GM15510 (cell line): ENCODE measurements around the gene ANKS1B.

Experiments
- POLR2A ChIP-seq: IDR thresholded peaks from 3 replicates; pipeline ENCODE4 v1.6.1; 2011; ENCODE audit warnings: borderline replicate concordance; ENCODE audit not compliant: insufficient read length; ENCODE audit errors: extremely low read depth

ANKS1B gene

DNA sequence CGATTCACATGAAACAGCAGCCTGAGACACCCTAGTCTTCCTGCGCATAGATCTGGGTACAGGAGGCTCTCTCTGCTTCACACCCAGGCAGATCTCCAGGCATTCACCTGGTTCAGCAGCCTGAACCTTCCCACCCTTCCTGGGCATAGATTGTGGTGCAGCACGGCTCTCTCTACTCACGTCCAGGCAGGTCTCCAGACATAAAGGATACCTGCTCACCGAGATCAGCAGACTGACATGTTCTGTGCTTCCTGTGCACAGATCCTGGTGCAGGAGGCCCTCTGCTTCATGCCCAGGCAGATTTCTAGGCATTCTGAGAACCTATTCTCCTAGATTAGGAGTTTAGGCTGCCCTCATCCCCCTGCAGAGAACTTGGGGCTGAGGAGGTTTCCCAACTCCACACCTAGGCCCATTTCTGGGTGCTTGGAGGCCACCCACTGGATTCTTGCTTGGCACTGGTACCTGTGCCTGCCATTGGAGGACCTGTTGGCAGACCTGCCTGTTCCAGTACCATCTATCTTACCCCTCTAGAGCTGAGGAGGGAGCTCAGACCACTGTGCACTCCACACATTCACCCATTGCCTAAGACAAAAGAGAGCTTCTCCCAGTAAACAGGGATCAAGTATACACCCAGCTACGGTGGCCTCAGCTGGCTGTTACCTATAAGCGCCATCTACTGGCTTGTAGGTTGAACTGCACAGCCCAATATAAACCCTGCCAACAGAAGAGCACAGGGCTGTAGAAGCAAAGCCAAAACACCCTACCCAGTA is 365.2 kb downstream of the ANKS1B start:
- no peak for TF ChIP-seq POLR2A

DNA sequence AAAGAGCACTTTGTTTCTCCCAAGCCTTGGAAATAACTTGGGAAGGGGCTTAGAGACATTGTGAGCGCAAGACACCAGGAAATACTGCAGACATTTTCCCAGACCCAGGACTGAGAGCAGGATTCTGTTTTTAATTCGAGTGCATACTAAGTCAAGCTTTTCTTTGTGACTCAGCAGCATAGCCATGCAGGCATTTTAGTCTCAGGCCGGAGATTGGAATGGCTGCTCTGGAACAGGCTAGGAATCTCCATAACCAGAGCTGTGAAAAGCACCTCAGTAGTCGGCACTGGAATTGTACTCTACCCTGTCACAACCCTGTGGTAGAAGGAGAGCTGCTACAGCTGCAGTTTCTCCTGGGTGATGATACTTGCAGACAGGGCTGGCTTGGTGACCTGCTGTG is 366.1 kb downstream of the ANKS1B start:
- no peak for TF ChIP-seq POLR2A

DNA sequence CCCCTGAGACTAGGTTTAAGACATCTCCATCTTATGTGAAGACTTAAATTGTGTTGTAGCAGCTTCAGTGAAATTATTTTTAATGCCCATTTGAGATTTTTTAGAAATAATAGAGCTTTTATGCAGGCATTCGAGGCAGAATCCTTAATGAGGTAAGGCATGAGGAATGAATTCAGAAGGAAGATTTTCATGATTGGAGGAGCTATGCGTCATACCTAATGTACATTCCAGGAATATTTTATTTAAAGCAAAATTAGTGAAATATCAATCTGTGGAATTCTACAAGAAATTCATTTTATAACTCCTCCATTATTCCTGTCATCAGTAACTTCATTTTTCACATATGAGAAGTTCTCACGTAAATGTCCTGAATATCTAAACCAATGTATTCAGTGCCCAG is 373.1 kb downstream of the ANKS1B start:
- no peak for TF ChIP-seq POLR2A

DNA sequence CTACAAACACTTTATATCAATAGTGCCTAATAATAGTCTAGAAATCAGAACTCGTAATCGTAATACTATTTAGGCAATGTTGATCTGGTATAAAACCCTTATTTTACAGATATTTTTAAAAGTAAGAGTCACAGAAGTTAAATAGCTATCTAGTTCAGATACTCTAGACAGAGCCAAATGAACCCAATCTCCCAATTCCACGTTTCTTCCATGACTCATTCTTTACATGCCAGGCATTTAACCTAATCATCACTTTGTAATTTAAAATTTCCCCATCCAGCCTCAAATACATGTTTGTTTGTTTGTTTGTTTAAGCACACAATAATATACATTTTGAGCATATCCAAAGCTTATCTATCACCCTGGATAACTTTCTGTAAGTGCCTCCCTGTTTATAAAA is 373.6 kb downstream of the ANKS1B start:
- no peak for TF ChIP-seq POLR2A

DNA sequence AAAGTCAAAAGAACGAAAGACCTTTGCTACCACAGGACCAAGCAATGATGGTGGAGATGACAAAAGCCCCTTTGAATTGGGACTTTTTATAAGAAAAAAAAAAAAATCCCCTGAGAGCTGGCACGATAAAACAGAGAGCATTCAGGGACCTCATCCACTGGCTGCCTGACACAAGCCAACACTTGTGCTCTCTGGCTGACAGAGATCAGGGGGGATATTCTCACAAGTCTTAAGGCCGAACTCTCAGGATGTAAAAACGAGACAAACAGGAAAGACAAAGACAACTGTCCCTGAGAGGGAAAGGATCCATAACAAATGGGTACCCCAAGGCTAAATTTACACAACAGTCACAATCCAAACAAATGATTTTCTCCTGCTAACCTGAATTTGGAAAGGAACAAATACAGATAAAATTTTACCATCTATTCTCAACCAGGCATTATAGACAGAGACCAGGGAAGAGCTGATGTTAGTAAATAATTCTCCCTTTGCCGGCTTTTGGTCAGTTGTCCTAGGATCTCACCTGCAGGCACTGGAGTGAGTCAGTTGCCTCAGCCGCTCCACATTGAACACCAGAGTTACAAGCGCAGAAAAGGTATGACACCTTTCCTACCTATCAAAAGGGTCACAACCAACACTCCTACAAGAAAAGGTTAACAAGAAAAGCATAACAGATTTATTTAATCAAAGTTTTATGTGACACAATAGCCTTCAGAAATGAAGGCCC is 375.1 kb downstream of the ANKS1B start:
- TF ChIP-seq POLR2A: no peak

DNA sequence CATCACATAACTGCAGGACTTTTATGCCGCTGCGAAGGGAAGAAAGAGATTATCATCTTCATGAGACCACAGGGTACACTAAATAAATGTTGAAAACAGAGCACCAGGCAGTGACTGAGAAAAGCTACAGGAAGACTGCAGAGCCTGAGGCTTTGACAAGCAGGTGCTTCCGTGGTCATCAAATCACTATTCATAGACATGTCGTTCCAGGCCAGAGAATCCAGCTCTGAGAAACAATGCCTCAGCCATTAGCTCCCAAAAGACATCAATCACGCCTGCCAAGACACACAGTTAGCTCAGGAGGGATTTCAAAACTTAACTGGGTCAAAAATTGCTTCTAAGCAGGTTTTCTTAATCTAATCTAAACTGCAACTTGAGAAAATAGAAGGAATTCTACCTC is 384.3 kb downstream of the ANKS1B start:
- no peak for TF ChIP-seq POLR2A

DNA sequence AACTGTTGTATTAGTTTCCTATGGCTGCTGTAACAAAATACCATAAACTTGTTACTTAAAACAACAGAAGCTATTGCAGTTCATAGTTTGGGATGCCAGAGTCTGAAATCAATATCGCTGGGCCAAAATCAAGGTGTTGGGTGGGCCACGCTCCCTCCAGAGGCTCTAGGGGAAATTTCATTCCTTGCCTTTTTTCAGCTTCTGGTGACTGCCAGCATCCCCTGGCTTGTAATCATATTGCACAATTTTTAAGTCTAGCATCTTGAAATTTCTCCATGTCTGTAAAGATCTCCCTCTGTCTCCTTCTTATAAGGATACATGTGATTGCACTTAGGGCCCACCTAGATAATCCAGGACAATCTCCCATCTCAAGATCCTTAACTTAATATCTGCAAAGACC is 386.0 kb downstream of the ANKS1B start:
- TF ChIP-seq POLR2A: no peak

DNA sequence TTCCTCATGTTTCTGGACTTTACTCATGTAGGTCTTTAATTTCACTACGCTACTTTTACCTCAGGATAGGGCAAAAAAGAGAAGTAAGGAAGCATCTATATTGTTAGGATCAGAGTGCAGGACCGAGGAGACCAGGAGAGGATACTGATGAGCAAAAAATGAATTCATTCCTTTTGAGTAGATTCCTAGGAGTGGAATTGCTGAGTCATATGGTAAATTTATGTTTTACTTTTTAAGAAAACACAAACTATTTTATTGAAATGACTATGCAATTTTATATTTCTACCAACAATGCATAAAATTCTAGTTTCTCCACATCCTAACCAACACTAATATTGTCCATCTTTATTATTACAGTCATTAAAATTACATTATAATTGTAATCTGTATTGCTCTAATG is 388.0 kb downstream of the ANKS1B start:
- TF ChIP-seq POLR2A: no peak

DNA sequence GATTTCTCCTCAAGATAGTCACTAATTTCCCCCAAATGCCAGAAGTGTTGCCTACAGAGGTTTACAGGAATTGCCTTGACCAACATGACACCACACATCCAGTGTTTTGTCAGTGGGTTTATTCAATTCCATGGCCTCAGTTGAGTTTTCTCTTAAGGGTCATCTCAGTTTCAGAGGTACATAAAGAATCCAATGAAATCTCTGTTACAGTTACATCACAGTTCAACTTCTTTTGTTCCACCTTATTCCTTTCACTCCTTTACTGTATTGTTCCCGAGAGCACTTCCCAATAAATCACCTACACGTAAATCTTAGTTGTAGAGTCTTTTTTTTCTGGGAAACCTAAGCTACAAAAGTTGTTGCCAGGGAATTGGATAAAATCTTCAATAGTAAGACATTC is 410.8 kb downstream of the ANKS1B start:
- no peak for TF ChIP-seq POLR2A

DNA sequence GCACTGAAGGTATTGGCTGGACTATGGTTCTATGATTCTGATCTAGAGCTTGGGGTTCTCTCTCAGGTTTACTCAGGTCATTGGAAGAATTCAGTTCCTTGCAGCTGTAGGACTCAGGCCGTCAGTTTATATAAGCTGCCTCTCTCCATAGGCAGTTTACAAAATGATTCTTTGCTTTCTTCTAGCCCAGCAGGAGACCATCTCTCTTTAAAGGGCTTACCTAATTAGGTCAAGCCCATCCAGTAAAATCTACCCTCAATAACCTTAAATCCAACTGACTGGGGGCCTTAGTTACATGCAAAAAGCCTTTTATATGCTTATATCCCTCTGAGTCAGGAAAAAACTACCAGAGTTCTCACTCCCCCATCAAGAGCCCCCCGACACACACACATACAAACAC is 417.7 kb downstream of the ANKS1B start:
- TF ChIP-seq POLR2A: no peak

DNA sequence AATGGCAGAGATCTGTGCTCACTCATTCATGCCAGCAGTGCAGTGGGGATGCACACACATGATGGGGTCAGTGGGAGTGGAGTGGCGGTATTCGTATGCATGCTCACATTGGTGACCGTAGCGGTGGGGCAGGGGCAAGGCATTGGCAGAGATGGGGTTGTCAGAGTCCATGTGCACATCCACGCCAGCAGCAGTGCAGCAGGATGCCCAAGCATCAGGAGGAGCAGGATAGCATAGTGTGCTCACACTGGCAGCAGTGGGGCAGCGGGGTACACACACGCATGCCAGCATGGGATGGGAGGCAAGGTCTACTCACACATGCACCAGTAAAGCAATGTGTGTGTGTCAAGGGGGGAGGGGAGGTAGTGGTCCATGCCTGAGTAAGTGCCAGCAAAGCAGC is 426.6 kb downstream of the ANKS1B start:
- TF ChIP-seq POLR2A: no peak

DNA sequence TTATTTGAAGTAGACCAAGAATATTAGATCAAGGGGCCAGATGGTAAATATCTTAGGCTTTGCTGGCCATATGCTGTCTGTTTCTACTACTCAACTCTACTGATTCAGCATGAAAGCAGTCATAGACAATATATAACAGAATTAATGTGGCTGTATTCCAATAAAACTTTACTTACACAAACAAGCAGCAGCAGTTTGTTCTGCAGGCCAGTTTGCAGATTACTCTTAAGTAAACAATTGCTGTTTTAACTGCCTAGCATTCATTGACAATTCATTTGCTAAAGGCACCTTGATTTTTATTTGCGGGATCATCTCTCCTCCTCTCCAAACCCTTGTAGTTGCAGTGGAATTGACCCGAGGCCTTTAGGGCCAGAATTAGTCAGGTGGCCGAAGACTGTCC is 431.3 kb downstream of the ANKS1B start:
- TF ChIP-seq POLR2A: no peak

DNA sequence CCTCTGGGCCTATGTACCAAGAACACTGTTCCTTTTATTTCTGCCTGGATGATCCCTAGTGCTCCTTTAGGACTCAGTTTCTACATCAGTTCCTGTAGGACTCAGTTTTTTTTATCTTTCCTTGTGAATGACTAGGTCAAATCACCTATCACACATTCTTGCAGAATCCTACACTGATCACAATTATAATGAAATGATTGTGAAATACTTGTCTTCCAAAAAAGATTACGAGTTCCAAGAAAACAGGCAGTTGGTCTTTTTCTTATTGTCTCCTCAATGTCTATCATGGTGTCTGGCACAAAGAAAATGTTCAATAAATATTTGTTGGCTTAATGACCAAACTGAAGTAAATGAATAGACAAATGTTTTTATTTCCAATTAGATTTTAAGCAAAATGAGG is 432.7 kb downstream of the ANKS1B start:
- no peak for TF ChIP-seq POLR2A

DNA sequence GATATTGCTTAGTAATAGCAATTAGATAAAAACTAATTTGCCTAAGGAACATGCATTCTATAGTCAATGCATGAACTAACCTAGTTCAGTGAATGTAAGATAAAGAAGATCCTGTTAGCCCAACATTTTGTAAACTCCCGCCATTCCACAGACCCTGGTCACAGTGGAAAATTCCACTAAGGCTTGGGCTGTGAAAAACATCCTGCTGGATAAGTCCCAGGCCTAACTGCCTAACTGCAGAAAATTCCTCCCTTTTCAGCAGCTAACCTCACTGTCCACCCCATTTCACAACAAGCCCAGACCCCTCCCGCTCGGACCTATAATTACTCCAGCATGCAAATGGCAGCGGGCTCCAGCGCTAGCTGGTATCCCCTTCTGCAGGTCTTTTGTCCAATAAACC is 435.1 kb downstream of the ANKS1B start:
- TF ChIP-seq POLR2A: no peak

DNA sequence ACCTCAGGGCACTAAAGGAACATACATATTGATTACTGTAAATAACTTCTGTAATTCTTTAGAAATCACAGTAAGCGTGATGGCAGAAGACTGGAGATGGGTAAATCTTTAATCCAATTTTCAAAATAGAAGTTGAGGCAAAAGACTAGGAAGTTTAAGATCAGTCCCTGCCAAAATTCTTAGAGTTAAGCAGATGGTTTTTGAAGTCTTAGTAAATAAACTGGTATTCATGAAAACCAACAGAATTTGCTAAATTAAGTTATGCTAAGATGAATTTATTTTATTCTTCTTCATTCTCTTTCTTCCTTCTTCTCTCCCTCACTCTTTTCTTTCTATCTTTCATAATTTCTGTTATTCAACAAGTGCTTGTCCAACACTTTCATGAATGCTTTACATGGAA is 435.5 kb downstream of the ANKS1B start:
- TF ChIP-seq POLR2A: no peak

DNA sequence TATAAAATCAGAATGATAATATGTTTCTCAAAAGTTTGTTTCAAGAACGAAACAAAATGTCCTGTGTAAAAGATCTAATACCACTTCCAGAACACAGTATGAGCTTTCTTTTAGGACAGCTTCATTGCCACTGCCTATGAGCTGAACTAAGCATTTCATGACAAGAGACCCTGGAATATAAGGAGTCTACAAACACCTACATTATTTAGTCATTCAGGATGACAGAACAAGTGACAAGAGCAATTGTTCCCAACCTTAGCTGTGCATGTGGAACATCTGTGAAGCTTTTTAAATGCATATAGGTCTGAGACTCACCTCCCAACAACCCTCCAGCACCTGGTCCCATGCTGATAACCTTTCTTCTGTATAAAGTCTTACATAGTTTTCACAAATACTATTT is 440.3 kb downstream of the ANKS1B start:
- TF ChIP-seq POLR2A: no peak
